Chondrocyte (in vitro differentiated cells): Measurements from ENCODE around the gene MGRN1. TPM values are rescaled to one million over a fixed set of nuclear protein-coding genes. Genes with fewer than 3 reads are reported as not detected.

Experiments used
- DNase-seq: peaks from one replicate; pipeline ENCODE4 v3.0.0; 2021; ENCODE audit warnings: mixed read lengths, low spot score
- H3K27ac Mint-ChIP-seq: one replicate; pipeline ENCODE4 v1.8.0; 2021; ENCODE audit warnings: mild to moderate bottlenecking, moderate library complexity, mixed read lengths; ENCODE audit not compliant: unreplicated experiment
- H3K27me3 Mint-ChIP-seq: 2 replicates; pipeline ENCODE4 v1.8.0; 2021; ENCODE audit warnings: low read depth, mixed read lengths
- H3K36me3 Mint-ChIP-seq: 2 replicates; pipeline ENCODE4 v1.8.0; 2021; ENCODE audit warnings: low read depth, mixed read lengths
- H3K4me1 Mint-ChIP-seq: 2 replicates; pipeline ENCODE4 v1.8.0; 2021; ENCODE audit warnings: low read depth, mild to moderate bottlenecking, mixed read lengths
- H3K4me3 Mint-ChIP-seq: one replicate; pipeline ENCODE4 v1.8.0; 2021; ENCODE audit warnings: mild to moderate bottlenecking, moderate library complexity, mixed read lengths; ENCODE audit not compliant: unreplicated experiment
- H3K9me3 Mint-ChIP-seq: 2 replicates; pipeline ENCODE4 v1.8.0; 2021; ENCODE audit warnings: low read depth, mixed read lengths
- CTCF ChIP-seq: fragments of 200-600 bp; sonication (generic); IDR thresholded peaks from 2 replicates; pipeline ENCODE4 v1.5.0; 2021; ENCODE audit warnings: antibody characterized with exemption, mild to moderate bottlenecking, moderate library complexity
- total RNA-seq: library from RNA; stranded (reverse); gene quantifications from 3 replicates; pipeline ENCODE4 v1.2.1, GENCODE V29; 2021

MGRN1 gene
- total RNA-seq, 1 donor from 2014 or later, result 83.4 TPM

GRCh38 chr16:4706871-4707270, 82.2 kb downstream of the MGRN1 start:
- DNase-seq, result peak; percentile 46
- H3K36me3 Mint-ChIP-seq, result peaks cover 27% of the 10 kb centered on the region
- TF ChIP-seq CTCF, result no peak
- H3K4me3 Mint-ChIP-seq, result no peak overlapping the region
- H3K9me3 Mint-ChIP-seq, result no peaks in the 10 kb centered on the region
- no peaks in the 10 kb centered on the region for H3K27me3 Mint-ChIP-seq
- no peak overlapping the region for H3K27ac Mint-ChIP-seq
- H3K4me1 Mint-ChIP-seq, result peaks cover 6% of the 10 kb centered on the region

- TF ChIP-seq CTCF, result no peak
- Mint-ChIP-seq H3K4me1 (peaks cover 6% of the 10 kb centered on the region), H3K36me3 (peaks cover 31% of the 10 kb centered on the region), H3K9me3 (no peaks in the 10 kb centered on the region), H3K27ac (no peak overlapping the region), H3K27me3 (no peaks in the 10 kb centered on the region), H3K4me3 (no peak overlapping the region)
- no peak for DNase-seq
These were observed 84.9 kb downstream of the MGRN1 start for GRCh38 chr16:4709481-4709880.

GRCh38 chr16:4713663-4714501, 89.3 kb downstream of the MGRN1 start:
- Mint-ChIP-seq H3K4me1 (peaks cover 6% of the 10 kb centered on the region), H3K27me3 (no peaks in the 10 kb centered on the region), H3K27ac (no peak overlapping the region), H3K36me3 (peaks cover 22% of the 10 kb centered on the region), H3K9me3 (no peaks in the 10 kb centered on the region), H3K4me3 (no peak overlapping the region)
- peak; percentile 65 for DNase-seq
- no peak for TF ChIP-seq CTCF

GRCh38 chr16:4714996-4715395, 90.4 kb downstream of the MGRN1 start:
- H3K4me1 Mint-ChIP-seq, result no peaks in the 10 kb centered on the region
- H3K36me3 Mint-ChIP-seq, result peaks cover 15% of the 10 kb centered on the region
- H3K27ac Mint-ChIP-seq, result no peak overlapping the region
- no peak overlapping the region for H3K4me3 Mint-ChIP-seq
- H3K27me3 Mint-ChIP-seq, result no peaks in the 10 kb centered on the region
- no peak for DNase-seq
- no peaks in the 10 kb centered on the region for H3K9me3 Mint-ChIP-seq
- TF ChIP-seq CTCF, result no peak

GRCh38 chr16:4718466-4718865, 93.8 kb downstream of the MGRN1 start:
- Mint-ChIP-seq H3K4me1 (peaks cover 10% of the 10 kb centered on the region), H3K27ac (no peak overlapping the region), H3K36me3 (peaks cover 9% of the 10 kb centered on the region), H3K27me3 (no peaks in the 10 kb centered on the region), H3K9me3 (no peaks in the 10 kb centered on the region), H3K4me3 (no peak overlapping the region)
- no peak for TF ChIP-seq CTCF
- no peak for DNase-seq
